A549 (cell line): ENCODE data around the gene FARP2.

ENCODE experiments used
- BCL3 ChIP-seq: fragments of >200 bp; sonication (Bioruptor Twin); formaldehyde crosslinking; IDR thresholded peaks from 3 replicates; pipeline ENCODE4 v1.6.1; 2016
- BHLHE40 ChIP-seq: IDR thresholded peaks from 2 replicates; pipeline ENCODE4 v1.6.1; 2012; ENCODE audit warnings: low read depth, low read length, inconsistent platforms
- CBX8 ChIP-seq: fragments of 200-600 bp; sonication (generic); IDR thresholded peaks from 2 replicates; pipeline ENCODE4 v1.6.1; 2016
- CTCF ChIP-seq: fragments of >200 bp; sonication (Bioruptor Twin); formaldehyde crosslinking; IDR thresholded peaks from 3 replicates; pipeline ENCODE4 v1.5.1; 2016
- EP300 ChIP-seq, 2 experiments: fragments of >200 bp; sonication (Bioruptor Twin); formaldehyde crosslinking; IDR thresholded peaks; 2 replicates in 1 of 2; 3 replicates in 1 of 2; pipeline ENCODE4 v1.6.1; 2016 to 2017
- JUNB ChIP-seq: fragments of >200 bp; sonication (Bioruptor Twin); formaldehyde crosslinking; IDR thresholded peaks from 2 replicates; pipeline ENCODE4 v1.6.1; 2016
- KDM1A ChIP-seq: fragments of 200-600 bp; sonication (generic); IDR thresholded peaks from 2 replicates; pipeline ENCODE4 v1.6.1; 2016; ENCODE audit warnings: low read depth, mild to moderate bottlenecking
- MAX ChIP-seq: IDR thresholded peaks from 2 replicates; pipeline ENCODE4 v1.6.1; 2012
- MAZ ChIP-seq: fragments of 150-350 bp; IDR thresholded peaks from 2 replicates; pipeline ENCODE4 v1.6.1; 2014; ENCODE audit warnings: antibody characterized with exemption, low read depth, low read length, borderline replicate concordance
- NR3C1 ChIP-seq: fragments of >200 bp; sonication (Bioruptor Twin); formaldehyde crosslinking; IDR thresholded peaks from 3 replicates; pipeline ENCODE4 v1.6.1; 2017
- POLR2A ChIP-seq: IDR thresholded peaks from 2 replicates; pipeline ENCODE4 v1.6.1; 2012; ENCODE audit warnings: mild to moderate bottlenecking, low read length
- RAD21 ChIP-seq, 2 experiments: fragments of >200 bp in 1 of 2; sonication (Bioruptor Twin) in 1 of 2; formaldehyde crosslinking in 1 of 2; IDR thresholded peaks in 1 of 2; conservative IDR thresholded peaks in 1 of 2; 2 replicates in 1 of 2; 3 replicates in 1 of 2; pipeline ENCODE4 v1.6.1; 2012 to 2018; ENCODE audit warnings: inconsistent platforms in 1 of 2
- REST ChIP-seq: fragments of 200-600 bp; sonication (generic); IDR thresholded peaks from 2 replicates; pipeline ENCODE4 v1.6.1; 2016; ENCODE audit warnings: antibody characterized with exemption, mild to moderate bottlenecking, moderate library complexity
- ZFP36 ChIP-seq: fragments of 450-650 bp; IDR thresholded peaks from 2 replicates; pipeline ENCODE4 v1.6.1; 2014; ENCODE audit warnings: borderline replicate concordance; ENCODE audit not compliant: partially characterized antibody

- no peak for TF ChIP-seq BHLHE40
- no peak for TF ChIP-seq CTCF
- no peak for TF ChIP-seq MAZ
- TF ChIP-seq POLR2A: no peak
- no peak for TF ChIP-seq CBX8
- no peak for TF ChIP-seq RAD21 (conservative IDR thresholded peaks at IDR 0.05 in 1 of 2, IDR thresholded peaks at IDR 0.05 in 1 of 2)
- TF ChIP-seq EP300 (IDR thresholded peaks at IDR 0.05): no peak
- no peak for TF ChIP-seq ZFP36
- TF ChIP-seq REST: no peak
- TF ChIP-seq NR3C1: no peak
- TF ChIP-seq KDM1A: no peak
- no peak for TF ChIP-seq JUNB
- no peak for TF ChIP-seq MAX
- no peak for TF ChIP-seq BCL3
Measured at GRCh38 chr2:241500016-241500415, 143.9 kb downstream of the FARP2 start.
